Effector memory CD8-positive, alpha-beta T cell (primary cell): ENCODE measurements around the gene TRAPPC2L.
A peak's percentile ranks its signal among the peaks of the same experiment; 100 is the strongest.

Experiments
- ATAC-seq: fragments of 150-1000 bp; cut with Tn5 transposase; replicated peaks from 2 replicates; pipeline ENCODE4 v1.10.0; 2021; ENCODE audit warnings: mild to moderate bottlenecking, moderate library complexity
- DNase-seq, 3 experiments: peaks; one replicate each; pipeline ENCODE4 v3.0.0; 2021
- H3K27ac Mint-ChIP-seq, 2 donors: one replicate each; pipeline ENCODE4 v1.8.0; 2022; ENCODE audit warnings: mild to moderate bottlenecking in 2 of 2, mixed read lengths in 2 of 2, moderate library complexity in 2 of 2
- H3K27me3 Mint-ChIP-seq, 2 donors: one replicate each; pipeline ENCODE4 v1.8.0; 2022; ENCODE audit warnings: mixed read lengths in 2 of 2
- H3K36me3 Mint-ChIP-seq: one replicate; pipeline ENCODE4 v1.8.0; 2022; ENCODE audit warnings: mild to moderate bottlenecking, moderate library complexity, mixed read lengths; ENCODE audit not compliant: insufficient read depth
- H3K4me1 Mint-ChIP-seq, 2 donors: one replicate each; pipeline ENCODE4 v1.8.0; 2022; ENCODE audit warnings: low read depth in 2 of 2, mixed read lengths in 2 of 2
- H3K4me3 Mint-ChIP-seq, 2 donors: one replicate each; pipeline ENCODE4 v1.8.0; 2022; ENCODE audit warnings: mild to moderate bottlenecking in 2 of 2, mixed read lengths in 2 of 2, moderate library complexity in 2 of 2
- H3K9me3 Mint-ChIP-seq, 2 donors: one replicate each; pipeline ENCODE4 v1.8.0; 2022; ENCODE audit warnings: mixed read lengths in 2 of 2

Gene TRAPPC2L

DNA sequence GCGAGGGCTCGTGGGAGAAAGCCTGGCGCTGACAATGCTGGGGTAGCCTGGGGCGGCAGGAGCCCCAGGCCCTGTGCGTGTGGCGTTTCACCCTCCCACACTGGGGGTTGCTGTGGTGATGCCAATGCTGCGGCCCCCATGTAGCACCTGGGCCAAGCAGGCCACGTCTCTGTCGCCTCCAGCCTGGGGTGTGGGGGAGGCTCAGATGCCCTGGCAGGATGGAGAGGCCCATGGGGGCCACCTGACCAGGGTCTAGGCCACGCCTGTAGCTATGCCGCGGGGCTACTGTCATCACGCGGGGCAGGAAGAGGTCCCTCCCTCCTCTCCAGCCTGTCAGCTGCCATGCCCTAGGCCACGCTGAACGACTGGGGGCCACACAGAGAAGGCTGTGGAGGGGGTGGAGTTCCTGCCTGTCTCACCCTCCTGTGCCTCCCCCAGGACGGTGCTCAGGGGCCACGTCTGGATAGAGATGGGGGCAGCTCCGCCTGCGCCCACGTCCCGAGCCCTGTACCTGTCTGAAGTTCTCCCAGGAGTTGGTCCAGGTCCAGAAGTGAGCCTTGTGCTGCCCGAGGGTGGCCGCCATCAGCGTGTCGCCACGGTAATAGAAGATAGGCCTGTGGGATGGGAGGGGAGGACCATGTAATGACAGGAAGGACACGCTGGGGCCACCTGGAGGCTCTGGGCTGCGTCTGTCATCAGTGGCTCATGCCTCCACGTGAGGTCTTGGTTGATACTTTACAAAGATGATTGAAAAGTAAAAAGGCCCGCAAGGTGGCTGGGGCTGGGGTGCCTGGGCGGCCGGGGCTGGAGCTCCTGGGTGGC lies 32.5 kb upstream of the TRAPPC2L start:
- no peak overlapping the region for H3K4me3 Mint-ChIP-seq
- no peaks in the 10 kb centered on the region for H3K9me3 Mint-ChIP-seq
- no peak for DNase-seq
- peaks cover 3% of the 10 kb centered on the region for H3K36me3 Mint-ChIP-seq
- ATAC-seq, result no peak
- H3K27me3 Mint-ChIP-seq, result no peaks in the 10 kb centered on the region
- H3K27ac Mint-ChIP-seq, result no peak overlapping the region
- no peaks in the 10 kb centered on the region for H3K4me1 Mint-ChIP-seq

DNA sequence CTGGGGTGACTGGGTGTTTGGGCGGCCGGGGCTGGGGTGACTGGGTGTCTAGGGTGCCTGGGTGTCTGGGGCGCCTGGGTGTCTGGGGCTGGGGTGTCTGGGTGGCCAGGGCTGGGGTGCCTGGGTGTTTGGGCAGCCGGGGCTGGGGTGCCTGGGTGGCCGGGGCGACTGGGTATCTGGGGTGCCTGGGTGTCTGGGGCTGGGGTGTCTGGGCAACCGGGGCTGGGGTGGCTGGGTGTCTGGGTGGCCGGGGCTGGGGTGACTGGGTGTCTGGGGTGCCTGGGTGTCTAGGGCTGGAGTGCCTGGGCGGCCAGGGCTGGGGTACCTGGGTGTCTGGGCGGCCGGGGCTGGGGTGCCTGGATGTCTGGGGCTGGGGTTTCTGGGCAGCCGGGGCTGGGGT lies 31.8 kb upstream of the TRAPPC2L start:
- H3K4me3 Mint-ChIP-seq, result no peak overlapping the region
- no peaks in the 10 kb centered on the region for H3K4me1 Mint-ChIP-seq
- DNase-seq, result no peak
- no peaks in the 10 kb centered on the region for H3K27me3 Mint-ChIP-seq
- no peak for ATAC-seq
- peaks cover 3% of the 10 kb centered on the region for H3K36me3 Mint-ChIP-seq
- no peak overlapping the region for H3K27ac Mint-ChIP-seq
- H3K9me3 Mint-ChIP-seq, result no peaks in the 10 kb centered on the region

DNA sequence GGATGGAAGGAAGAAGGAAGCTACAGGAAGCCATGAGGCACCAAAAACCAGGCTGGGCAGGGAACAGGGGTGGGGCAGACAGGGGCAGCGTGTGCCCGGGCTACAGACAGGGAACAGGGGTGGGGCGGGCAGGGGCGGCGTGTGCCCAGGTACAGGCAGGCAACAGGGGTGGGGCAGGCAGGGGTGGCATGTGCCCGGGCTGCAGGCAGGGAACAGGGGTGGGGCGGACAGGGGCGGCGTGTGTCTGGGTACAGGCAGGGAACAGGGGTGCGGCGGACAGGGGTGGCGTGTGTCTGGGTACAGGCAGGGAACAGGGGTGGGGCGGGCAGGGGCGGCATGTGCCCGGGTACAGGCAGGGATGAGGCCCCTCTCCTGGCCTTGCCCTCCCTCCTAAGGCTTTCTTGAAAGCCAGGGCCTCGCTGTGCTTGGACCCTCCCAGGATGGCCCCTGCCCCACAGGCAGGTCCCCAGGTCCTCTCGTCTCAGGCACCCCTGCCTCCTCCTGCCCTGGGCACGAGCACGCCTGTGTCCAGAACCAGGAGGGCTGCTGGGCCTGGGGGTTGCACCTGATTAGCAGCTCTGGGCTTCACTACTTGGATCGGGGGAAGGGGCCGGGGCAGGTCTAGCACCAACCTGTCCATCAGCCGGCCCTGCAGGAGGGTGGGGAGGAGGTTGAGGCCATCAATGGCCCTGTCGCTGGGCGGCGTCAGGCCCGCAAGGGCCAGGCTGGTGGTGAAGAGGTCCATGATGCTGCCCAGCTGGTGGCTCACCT lies 30.7 kb upstream of the TRAPPC2L start:
- Mint-ChIP-seq H3K36me3 (peaks cover 3% of the 10 kb centered on the region), H3K9me3 (no peaks in the 10 kb centered on the region), H3K4me1 (no peaks in the 10 kb centered on the region), H3K4me3 (no peak overlapping the region), H3K27me3 (no peaks in the 10 kb centered on the region), H3K27ac (no peak overlapping the region)
- ATAC-seq (no peak), DNase-seq (no peak)

DNA sequence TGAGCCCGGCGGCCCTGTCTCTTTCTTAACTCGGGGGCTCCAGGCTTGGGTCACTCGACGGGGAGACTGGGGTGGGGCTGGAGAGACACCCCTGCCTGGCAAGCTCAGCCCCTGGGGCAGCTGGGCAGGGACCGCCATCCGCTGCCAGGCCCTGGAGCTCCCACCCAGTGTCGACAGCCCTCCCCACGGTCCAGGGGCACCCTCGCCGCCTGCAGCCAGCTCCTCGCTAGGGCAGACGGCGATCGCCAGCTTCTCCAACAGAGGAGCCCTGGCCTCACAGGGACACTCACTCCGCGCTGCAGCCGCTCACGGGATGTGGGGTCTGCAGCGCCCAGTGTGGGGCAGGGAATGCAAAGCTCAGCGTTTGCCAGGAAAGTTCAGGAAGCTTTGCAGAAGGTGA lies 29.2 kb upstream of the TRAPPC2L start:
- peaks cover under 1% of the 10 kb centered on the region for H3K36me3 Mint-ChIP-seq

DNA sequence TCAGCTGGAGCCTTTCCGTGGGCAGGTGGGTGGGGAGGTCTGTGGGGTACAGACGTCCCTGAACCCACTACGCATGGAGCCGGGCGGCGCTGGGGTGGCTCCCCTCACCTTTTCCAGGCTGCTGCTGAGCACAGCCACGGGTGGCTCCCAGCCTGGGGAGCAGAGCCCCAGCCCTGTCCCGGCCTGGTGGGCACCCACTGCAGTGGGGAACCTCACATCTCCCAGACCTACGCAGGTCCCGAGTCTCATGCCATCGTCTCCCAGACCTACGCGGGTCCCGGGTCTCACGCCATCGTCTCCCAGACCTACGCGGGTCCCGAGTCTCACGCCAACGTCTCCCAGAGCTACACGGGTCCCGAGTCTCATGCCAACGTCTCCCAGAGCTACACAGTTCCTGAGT lies 28.2 kb upstream of the TRAPPC2L start:
- no peak for ATAC-seq
- DNase-seq, result no peak
- H3K4me1 Mint-ChIP-seq, result no peaks in the 10 kb centered on the region
- H3K4me3 Mint-ChIP-seq, result no peak overlapping the region
- H3K9me3 Mint-ChIP-seq, result no peaks in the 10 kb centered on the region
- H3K27ac Mint-ChIP-seq, result no peak overlapping the region
- no peaks in the 10 kb centered on the region for H3K36me3 Mint-ChIP-seq
- H3K27me3 Mint-ChIP-seq, result no peaks in the 10 kb centered on the region

More for the DNA sequence above, 29.2 kb upstream of the TRAPPC2L start:
- H3K4me3 Mint-ChIP-seq, result no peak overlapping the region
- DNase-seq, result no peak
- no peak overlapping the region for H3K27ac Mint-ChIP-seq
- no peak for ATAC-seq
- H3K4me1 Mint-ChIP-seq, result no peaks in the 10 kb centered on the region
- H3K9me3 Mint-ChIP-seq, result no peaks in the 10 kb centered on the region
- H3K27me3 Mint-ChIP-seq, result no peaks in the 10 kb centered on the region

DNA sequence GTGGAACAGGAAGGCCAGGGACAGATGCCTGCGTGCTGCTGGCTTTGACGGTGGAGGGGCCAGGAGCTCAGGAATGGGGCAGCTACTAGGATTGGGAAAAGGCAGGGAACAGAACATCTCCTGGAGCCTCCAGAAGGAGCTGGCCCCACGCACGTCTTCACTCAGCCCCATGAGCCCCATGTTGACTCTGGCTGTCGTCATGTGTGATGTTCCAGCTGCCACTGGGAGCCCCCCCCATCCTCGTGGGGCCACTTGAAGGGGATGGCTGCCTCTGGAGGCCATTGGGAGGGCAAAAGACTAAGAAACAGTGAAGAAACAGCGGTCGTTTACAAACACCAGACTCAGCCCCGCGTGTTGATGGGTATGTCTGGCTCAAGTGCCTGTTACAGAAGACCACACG lies 26.7 kb upstream of the TRAPPC2L start:
- no peaks in the 10 kb centered on the region for H3K4me1 Mint-ChIP-seq
- H3K27me3 Mint-ChIP-seq, result no peaks in the 10 kb centered on the region
- no peaks in the 10 kb centered on the region for H3K36me3 Mint-ChIP-seq
- no peaks in the 10 kb centered on the region for H3K9me3 Mint-ChIP-seq
- no peak overlapping the region for H3K4me3 Mint-ChIP-seq
- no peak for ATAC-seq
- H3K27ac Mint-ChIP-seq, result no peak overlapping the region
- no peak for DNase-seq

DNA sequence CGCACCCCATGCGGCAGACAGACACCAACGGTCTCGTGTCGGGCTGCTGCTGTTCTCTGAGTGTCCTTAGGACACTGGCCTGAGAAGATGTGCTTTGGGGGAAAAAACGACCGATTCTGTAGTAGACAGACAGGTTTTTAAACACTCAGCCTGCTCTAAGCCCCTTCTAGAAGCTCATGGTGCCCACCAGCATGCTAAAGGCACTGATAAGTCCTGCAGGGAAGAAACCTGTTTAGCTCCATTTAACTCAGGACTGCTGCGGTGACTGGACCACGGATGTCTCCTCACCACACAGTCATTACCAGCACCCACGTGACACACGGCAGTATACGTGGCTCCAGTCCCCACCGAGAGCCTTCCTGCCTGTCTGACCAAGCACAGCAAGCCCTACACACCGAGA lies 26.1 kb upstream of the TRAPPC2L start:
- Mint-ChIP-seq H3K27ac (no peak overlapping the region), H3K9me3 (no peaks in the 10 kb centered on the region), H3K4me3 (no peak overlapping the region), H3K36me3 (no peaks in the 10 kb centered on the region), H3K4me1 (no peaks in the 10 kb centered on the region), H3K27me3 (no peaks in the 10 kb centered on the region)
- no peak for DNase-seq
- no peak for ATAC-seq

DNA sequence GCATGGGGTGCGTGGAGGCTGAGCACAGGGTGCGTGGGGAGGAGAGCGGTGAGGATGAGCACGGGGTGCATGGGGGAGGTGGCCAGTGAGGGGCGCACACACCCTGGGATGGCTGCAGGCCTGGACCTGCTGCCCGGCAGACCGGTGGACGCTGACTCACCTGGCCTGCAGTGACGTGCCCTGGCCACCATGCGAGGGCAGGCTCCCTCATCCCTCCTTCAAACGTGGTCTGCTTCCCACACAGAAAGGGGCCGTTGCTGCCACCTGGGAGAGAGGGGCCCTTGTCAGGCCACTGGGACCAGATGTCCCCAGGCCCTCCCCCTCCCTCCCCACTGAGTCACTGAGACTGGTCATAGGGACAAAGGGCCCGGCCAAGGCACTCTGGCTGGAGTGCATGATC lies 25.1 kb upstream of the TRAPPC2L start:
- peaks cover 5% of the 10 kb centered on the region for H3K36me3 Mint-ChIP-seq
- no peaks in the 10 kb centered on the region for H3K9me3 Mint-ChIP-seq
- no peak for DNase-seq
- H3K27me3 Mint-ChIP-seq, result no peaks in the 10 kb centered on the region
- no peak for ATAC-seq
- no peak overlapping the region for H3K27ac Mint-ChIP-seq
- no peak overlapping the region for H3K4me3 Mint-ChIP-seq
- no peaks in the 10 kb centered on the region for H3K4me1 Mint-ChIP-seq

DNA sequence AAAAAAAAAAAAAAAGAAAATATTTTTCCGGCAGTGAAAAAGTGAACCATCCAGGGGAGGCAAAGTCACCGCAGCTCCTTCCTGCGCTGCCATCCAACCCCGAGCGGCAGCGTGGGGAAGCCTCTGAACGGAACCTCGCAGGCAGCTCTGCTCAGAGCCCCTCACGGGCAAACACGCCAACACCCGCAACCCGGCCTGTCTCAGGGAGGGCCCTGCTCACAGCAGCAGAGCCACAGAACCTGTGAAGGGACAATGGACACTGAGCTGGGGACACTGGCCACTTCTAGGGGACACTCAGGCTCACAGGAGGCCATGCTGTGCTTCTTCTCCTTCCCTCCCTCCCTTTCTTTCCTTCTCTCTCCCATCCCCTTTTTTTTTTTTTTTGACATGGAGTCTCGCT lies 23.8 kb upstream of the TRAPPC2L start:
- Mint-ChIP-seq H3K4me3 (no peak overlapping the region), H3K4me1 (no peaks in the 10 kb centered on the region), H3K27ac (peak overlapping the region in 1 of 2 donors; percentile 5), H3K36me3 (peaks cover 5% of the 10 kb centered on the region), H3K9me3 (no peaks in the 10 kb centered on the region), H3K27me3 (no peaks in the 10 kb centered on the region)
- no peak for DNase-seq
- ATAC-seq, result no peak

DNA sequence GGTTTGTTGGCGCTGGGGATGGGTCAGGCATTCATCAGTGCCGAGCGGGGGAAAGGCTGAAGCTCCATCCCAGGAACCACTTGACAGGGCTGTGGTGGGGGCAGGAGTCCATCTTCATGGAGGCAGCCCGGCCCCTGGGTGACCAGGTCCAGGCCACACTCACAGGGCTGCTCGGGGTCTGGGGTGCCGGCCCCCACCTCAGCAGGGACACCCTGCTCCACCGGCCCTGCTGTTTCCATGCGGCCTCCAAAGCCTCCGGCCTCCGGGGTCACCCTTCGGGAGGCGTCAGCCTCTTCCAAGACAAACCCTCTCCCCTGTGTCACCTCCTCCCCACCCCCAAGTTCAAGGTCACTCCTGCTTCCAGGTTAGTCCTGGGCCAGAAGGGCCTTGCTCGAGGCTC lies 22.3 kb upstream of the TRAPPC2L start:
- Mint-ChIP-seq H3K27me3 (no peaks in the 10 kb centered on the region), H3K36me3 (peaks cover 5% of the 10 kb centered on the region)
- ATAC-seq, result no peak

DNA sequence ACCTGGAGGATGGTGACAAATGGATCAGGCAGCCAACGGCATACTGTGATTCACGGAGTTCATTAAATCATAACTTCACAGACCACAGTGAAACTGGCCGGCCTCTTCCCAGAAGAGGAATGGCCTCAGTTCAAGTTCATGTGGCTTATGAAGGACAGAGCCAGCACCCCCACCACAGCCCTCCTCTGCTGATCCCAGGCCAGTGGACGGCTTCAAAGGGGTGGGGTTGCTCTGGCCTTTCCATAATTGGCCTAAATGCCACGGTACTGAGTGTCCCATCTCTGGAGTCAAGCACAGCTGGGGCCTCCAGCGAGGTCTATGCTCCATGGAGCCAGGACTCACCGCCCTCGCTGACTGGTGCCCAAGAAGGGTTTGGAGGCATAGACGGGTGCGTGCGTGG lies 21.5 kb upstream of the TRAPPC2L start:
- H3K9me3 Mint-ChIP-seq, result no peaks in the 10 kb centered on the region
- H3K4me3 Mint-ChIP-seq, result no peak overlapping the region
- ATAC-seq (no peak), DNase-seq (no peak)
- peaks cover 8% of the 10 kb centered on the region for H3K36me3 Mint-ChIP-seq
- no peak overlapping the region for H3K27ac Mint-ChIP-seq
- no peaks in the 10 kb centered on the region for H3K4me1 Mint-ChIP-seq
- H3K27me3 Mint-ChIP-seq, result no peaks in the 10 kb centered on the region

More for the DNA sequence above, 22.3 kb upstream of the TRAPPC2L start:
- no peaks in the 10 kb centered on the region for H3K4me1 Mint-ChIP-seq
- no peak for DNase-seq
- H3K9me3 Mint-ChIP-seq, result no peaks in the 10 kb centered on the region
- H3K4me3 Mint-ChIP-seq, result no peak overlapping the region
- no peak overlapping the region for H3K27ac Mint-ChIP-seq

DNA sequence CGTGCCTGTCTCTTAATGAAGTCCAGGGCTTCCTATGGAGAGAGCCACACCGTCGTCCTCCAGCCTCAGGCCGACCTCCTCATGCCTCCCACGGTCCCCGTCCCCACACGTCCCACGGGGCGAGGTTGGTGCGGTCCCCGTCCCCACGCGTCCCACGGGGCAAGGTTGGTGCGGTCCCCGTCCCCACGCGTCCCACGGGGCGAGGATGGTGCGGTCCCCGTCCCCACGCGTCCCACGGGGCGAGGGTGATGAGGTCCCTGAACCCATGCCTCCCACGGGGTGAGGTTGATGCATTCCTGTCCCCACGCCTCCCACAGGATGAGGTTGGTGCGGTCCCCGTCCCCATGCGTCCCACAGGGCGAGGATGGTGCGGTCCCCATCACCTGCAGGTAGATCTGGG lies 21.1 kb upstream of the TRAPPC2L start:
- no peaks in the 10 kb centered on the region for H3K4me1 Mint-ChIP-seq
- H3K36me3 Mint-ChIP-seq, result peaks cover 8% of the 10 kb centered on the region
- H3K9me3 Mint-ChIP-seq, result no peaks in the 10 kb centered on the region
- ATAC-seq (no peak), DNase-seq (no peak)
- H3K4me3 Mint-ChIP-seq, result no peak overlapping the region
- H3K27ac Mint-ChIP-seq, result no peak overlapping the region
- no peaks in the 10 kb centered on the region for H3K27me3 Mint-ChIP-seq

DNA sequence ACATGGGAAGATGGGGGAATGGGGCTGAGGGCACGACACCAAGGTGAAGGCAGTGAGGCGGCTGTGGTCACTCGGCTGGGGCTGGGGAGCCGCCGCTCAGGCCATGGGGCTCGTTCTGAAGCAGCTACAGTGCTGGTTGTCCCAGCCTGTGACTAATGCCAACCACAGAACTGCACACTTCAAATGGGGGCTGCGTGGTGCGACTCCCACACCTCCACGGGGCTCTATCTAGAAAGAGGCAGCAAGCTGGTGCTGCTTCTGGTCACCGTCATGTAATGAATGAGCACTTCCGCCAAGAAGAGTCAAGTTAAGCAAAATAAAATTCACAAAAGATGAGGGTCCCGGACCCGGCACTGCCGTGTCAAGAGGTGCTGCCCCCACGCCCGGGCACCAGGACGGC lies 20.1 kb upstream of the TRAPPC2L start:
- Mint-ChIP-seq H3K4me1 (no peaks in the 10 kb centered on the region), H3K4me3 (no peak overlapping the region)
- ATAC-seq, result no peak

DNA sequence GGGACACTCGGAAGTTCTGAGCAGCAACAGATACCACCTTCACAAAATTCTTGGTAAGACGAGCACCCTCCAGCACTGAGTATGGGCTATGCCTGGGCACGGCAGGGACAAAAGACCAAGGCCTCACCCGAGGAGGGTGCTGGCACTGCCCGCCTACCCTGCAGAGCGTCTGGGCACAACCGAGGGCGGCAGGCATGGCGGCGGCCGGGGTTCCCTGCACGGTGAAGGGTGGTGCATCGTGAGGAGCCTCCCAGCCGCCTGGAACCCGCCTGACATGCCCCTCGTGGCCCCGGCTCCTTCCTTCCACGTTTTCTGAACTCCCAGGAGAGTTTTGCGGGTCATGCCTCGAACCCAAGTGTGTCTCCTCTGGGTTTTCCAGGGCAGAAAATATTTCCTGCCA lies 19.1 kb upstream of the TRAPPC2L start:
- Mint-ChIP-seq H3K36me3 (peaks cover 8% of the 10 kb centered on the region), H3K9me3 (no peaks in the 10 kb centered on the region), H3K4me1 (peaks cover 0 to 4% of the 10 kb centered on the region in 2 donors), H3K27ac (no peak overlapping the region), H3K4me3 (no peak overlapping the region), H3K27me3 (no peaks in the 10 kb centered on the region)
- ATAC-seq, result no peak
- DNase-seq, result no peak

More for the DNA sequence above, 20.1 kb upstream of the TRAPPC2L start:
- Mint-ChIP-seq H3K9me3 (no peaks in the 10 kb centered on the region), H3K27me3 (no peaks in the 10 kb centered on the region), H3K27ac (no peak overlapping the region), H3K36me3 (peaks cover 8% of the 10 kb centered on the region)
- DNase-seq, result no peak
